HG02623 (cell line): ENCODE data around the gene PLA2G4D.

Experiments used
- ATAC-seq: cut with Tn5 transposase; IDR thresholded peaks from one replicate; pipeline ENCODE4 v1.9.1; 2021; ENCODE audit warnings: moderate library complexity; ENCODE audit not compliant: unreplicated experiment

PLA2G4D gene

GRCh38 chr15:42058791-42059190 lies 35.6 kb downstream of the PLA2G4D start:
- no peak for ATAC-seq

- no peak for ATAC-seq
Observed at GRCh38 chr15:42057799-42058646, 36.3 kb downstream of the PLA2G4D start.

- no peak for ATAC-seq
Observed at GRCh38 chr15:42056934-42057798, 37.2 kb downstream of the PLA2G4D start.

- no peak for ATAC-seq
Observed at GRCh38 chr15:42053914-42054313, 40.4 kb downstream of the PLA2G4D start.

GRCh38 chr15:42053010-42053409 lies 41.4 kb downstream of the PLA2G4D start:
- ATAC-seq = no peak

GRCh38 chr15:42050484-42051255 lies 43.7 kb downstream of the PLA2G4D start:
- no peak for ATAC-seq

GRCh38 chr15:42048821-42049200 lies 45.6 kb downstream of the PLA2G4D start:
- no peak for ATAC-seq

GRCh38 chr15:42048080-42048820 lies 46.1 kb downstream of the PLA2G4D start:
- no peak for ATAC-seq

GRCh38 chr15:42046597-42046996 lies 47.8 kb downstream of the PLA2G4D start:
- no peak for ATAC-seq

GRCh38 chr15:42045211-42045615 lies 49.1 kb downstream of the PLA2G4D start:
- ATAC-seq = no peak

- no peak for ATAC-seq
Observed at GRCh38 chr15:42042602-42043400, 51.6 kb downstream of the PLA2G4D start.

GRCh38 chr15:42038401-42038800 lies 56.0 kb downstream of the PLA2G4D start:
- no peak for ATAC-seq

GRCh38 chr15:42037656-42038055 lies 56.7 kb downstream of the PLA2G4D start:
- no peak for ATAC-seq

GRCh38 chr15:42036966-42037365 lies 57.4 kb downstream of the PLA2G4D start:
- no peak for ATAC-seq

- no peak for ATAC-seq
Observed at GRCh38 chr15:42036112-42036905, 58.1 kb downstream of the PLA2G4D start.

GRCh38 chr15:42035435-42035761 lies 59.0 kb downstream of the PLA2G4D start:
- no peak for ATAC-seq

GRCh38 chr15:42034628-42035434 lies 59.5 kb downstream of the PLA2G4D start:
- ATAC-seq = no peak

- no peak for ATAC-seq
Observed at GRCh38 chr15:42033214-42033873, 61.0 kb downstream of the PLA2G4D start.
